Right lobe of liver (tissue), 4 donors: ENCODE results near the gene MCTP2.

ENCODE experiments used
- POLR2A ChIP-seq: fragments of 450-650 bp; IDR thresholded peaks from one replicate; pipeline ENCODE4 v1.6.1; 2017; ENCODE audit warnings: antibody characterized with exemption, mild to moderate bottlenecking
- TF ChIP-seq, protein P1 (sequence below), 4 donors: fragments of 200-600 bp in 3 of 4; fragments of 450-650 bp in 1 of 4; IDR thresholded peaks; one replicate each; pipeline versions ENCODE4 v1.5.1 to v1.8.0; 2016 to 2022; ENCODE audit warnings: antibody characterized with exemption in 4 of 4, mild to moderate bottlenecking in 2 of 4
- donor health status: DM: no; HTN: no; CAD: no.
- donor health status: DM: no; HTN: no; CAD: no.
- donor health status: DM: no; HTN: yes; CAD: no.

DNA sequence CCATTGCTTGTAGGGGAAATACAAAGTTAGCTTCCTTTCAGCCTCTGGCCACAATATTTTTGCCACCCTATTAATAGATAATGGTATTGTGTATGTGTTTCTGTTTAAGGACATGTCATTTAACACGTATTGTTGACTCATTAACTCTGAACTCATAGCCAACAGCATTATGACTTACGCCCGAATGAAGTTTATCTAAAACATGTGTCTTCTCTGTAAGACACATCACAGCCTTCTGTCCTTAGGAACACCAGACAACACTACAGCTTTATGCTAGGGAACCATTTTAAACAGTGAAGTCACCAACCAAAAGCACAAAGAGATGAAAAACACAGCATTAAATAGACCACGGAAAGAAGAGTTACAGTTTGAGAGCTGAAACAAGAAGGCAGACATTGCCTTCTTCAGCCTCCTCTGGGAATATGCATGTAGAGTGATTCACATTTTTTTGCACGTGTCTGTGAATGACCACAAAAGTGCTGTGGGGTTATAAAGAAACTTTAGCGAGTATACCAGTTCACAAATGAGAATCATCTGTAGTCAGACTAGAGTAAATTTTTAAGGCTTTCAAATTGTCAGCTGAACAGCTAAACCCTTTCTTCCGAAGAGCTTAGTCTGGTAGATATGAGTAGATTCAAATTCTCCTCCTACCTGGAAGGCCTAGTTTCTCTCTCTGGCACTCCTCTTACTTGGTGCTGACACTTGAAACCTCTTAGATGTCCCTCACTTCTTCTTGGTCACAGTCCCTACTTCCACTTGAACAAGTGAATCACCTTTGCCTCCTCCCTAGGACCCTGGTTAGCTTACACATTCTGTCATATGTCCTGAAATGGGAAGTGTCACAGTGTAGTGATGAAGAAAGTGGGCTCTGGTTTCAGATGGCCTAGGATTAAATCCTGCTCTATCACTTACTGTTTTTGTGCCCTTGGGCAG, 32.2 kb downstream of the MCTP2 start:
- TF ChIP-seq, protein P1, sequence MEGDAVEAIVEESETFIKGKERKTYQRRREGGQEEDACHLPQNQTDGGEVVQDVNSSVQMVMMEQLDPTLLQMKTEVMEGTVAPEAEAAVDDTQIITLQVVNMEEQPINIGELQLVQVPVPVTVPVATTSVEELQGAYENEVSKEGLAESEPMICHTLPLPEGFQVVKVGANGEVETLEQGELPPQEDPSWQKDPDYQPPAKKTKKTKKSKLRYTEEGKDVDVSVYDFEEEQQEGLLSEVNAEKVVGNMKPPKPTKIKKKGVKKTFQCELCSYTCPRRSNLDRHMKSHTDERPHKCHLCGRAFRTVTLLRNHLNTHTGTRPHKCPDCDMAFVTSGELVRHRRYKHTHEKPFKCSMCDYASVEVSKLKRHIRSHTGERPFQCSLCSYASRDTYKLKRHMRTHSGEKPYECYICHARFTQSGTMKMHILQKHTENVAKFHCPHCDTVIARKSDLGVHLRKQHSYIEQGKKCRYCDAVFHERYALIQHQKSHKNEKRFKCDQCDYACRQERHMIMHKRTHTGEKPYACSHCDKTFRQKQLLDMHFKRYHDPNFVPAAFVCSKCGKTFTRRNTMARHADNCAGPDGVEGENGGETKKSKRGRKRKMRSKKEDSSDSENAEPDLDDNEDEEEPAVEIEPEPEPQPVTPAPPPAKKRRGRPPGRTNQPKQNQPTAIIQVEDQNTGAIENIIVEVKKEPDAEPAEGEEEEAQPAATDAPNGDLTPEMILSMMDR (IDR thresholded peaks at IDR 0.05): no peak
- no peak for TF ChIP-seq POLR2A
